CD4-positive, alpha-beta T cell treated with Interleukin-2 at 100 ng/mL for 4 hours (primary cell): ENCODE results near the gene ZNF750.

Source experiments
- DNase-seq: peaks from one replicate; pipeline ENCODE4 v3.0.0-alpha.2; 2020; ENCODE audit warnings: low spot score

ZNF750 gene

GRCh38 chr17:82812058-82812457 is 27.8 kb downstream of the ZNF750 start:
- DNase-seq = no peak

- DNase-seq = no peak
These were observed 29.0 kb downstream of the ZNF750 start for GRCh38 chr17:82810644-82811430.

GRCh38 chr17:82808921-82809905 is 30.6 kb downstream of the ZNF750 start:
- DNase-seq = no peak

- DNase-seq = no peak
These were observed 31.8 kb downstream of the ZNF750 start for GRCh38 chr17:82808006-82808405.

GRCh38 chr17:82807562-82807961 is 32.3 kb downstream of the ZNF750 start:
- no peak for DNase-seq

- no peak for DNase-seq
These were observed 32.7 kb downstream of the ZNF750 start for GRCh38 chr17:82807101-82807500.

- no peak for DNase-seq
These were observed 33.2 kb downstream of the ZNF750 start for GRCh38 chr17:82806645-82807044.

- no peak for DNase-seq
These were observed 34.0 kb downstream of the ZNF750 start for GRCh38 chr17:82805823-82806222.

- no peak for DNase-seq
These were observed 34.6 kb downstream of the ZNF750 start for GRCh38 chr17:82805254-82805653.

- DNase-seq = no peak
These were observed 35.2 kb downstream of the ZNF750 start for GRCh38 chr17:82804442-82805191.

- DNase-seq = no peak
These were observed 36.2 kb downstream of the ZNF750 start for GRCh38 chr17:82803606-82804005.

GRCh38 chr17:82803185-82803584 is 36.6 kb downstream of the ZNF750 start:
- DNase-seq = no peak

GRCh38 chr17:82802075-82802780 is 37.6 kb downstream of the ZNF750 start:
- no peak for DNase-seq

- no peak for DNase-seq
These were observed 38.3 kb downstream of the ZNF750 start for GRCh38 chr17:82801377-82801970.

GRCh38 chr17:82800885-82801284 is 38.9 kb downstream of the ZNF750 start:
- no peak for DNase-seq

GRCh38 chr17:82799591-82799990 is 40.2 kb downstream of the ZNF750 start:
- DNase-seq = no peak

- DNase-seq = no peak
These were observed 41.1 kb downstream of the ZNF750 start for GRCh38 chr17:82798752-82799151.

- DNase-seq = no peak
These were observed 42.8 kb downstream of the ZNF750 start for GRCh38 chr17:82797061-82797460.

- DNase-seq = no peak
These were observed 44.2 kb downstream of the ZNF750 start for GRCh38 chr17:82795615-82796014.

- DNase-seq = no peak
These were observed 44.9 kb downstream of the ZNF750 start for GRCh38 chr17:82794781-82795482.
